Measurements from ENCODE around the gene FAM107B.

Gene FAM107B

DNA sequence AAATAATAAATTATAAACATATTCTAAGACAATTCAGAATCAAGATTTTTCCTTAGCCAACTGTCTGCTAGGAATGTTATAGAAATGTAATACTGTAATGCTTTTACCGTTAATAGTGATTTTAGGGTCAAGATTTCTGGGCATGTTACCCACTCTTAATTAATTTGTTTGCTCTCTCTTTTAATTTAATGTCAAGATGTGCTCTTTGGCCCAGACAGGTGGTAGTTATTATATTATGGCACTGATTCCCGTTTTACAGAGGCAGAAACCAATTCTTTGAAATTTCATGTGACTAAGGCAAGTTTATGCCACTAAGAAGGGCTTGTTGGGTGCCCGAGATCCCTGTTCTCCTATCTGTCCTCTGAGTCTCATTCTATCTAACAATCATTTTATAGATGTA, 959 bp upstream of the FAM107B start:
- DNase-seq: no peak

DNA sequence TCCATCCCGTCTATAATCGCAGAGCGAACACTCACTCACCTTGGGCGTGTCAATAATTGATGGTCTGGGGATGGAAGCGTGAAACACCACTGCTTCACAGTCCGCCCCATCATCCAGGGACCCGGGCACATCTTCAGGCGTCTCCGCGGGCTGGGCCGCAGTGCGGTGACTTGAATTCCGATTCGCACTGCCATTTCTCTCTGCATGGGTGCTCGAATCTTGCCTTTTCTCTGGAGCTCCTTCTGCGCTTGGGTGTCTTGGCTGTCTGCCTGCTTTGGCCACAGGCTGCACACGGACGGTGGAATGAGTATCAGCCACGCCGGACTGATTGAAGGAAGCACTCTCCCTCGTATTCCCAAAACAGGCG, 500 bp downstream of the FAM107B start:
- no peak for DNase-seq

DNA sequence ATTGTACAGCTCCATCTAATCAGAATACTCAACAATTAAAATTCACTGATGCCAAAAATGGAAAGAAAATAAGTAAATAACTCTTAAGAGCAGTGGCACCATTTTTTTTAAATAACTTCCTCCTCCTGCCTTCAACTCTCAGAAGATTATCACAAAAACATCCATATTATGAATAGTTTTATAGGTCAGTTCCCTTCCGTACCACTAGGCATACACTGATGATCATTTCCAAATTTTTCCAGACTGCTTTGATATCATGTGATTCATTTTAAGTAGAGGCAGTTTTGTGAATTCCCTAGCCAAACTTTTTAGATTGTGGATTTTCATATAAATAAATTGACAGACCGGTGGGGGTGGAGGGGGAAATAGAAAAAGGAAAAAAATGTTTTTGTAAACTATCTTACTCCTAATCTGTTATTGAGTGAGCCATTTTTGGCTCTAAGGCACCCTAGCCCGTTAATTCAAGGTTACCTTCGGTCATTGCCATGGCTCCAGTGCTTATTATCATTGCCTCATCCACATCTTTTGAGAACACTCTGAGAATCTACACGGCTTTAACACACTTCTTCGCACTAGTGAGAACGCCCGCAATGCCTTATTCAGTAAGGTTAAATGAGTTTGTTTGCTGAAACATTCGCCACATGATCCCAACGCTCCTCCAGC, 1.0 kb downstream of the FAM107B start:
- DNase-seq: no peak

DNA sequence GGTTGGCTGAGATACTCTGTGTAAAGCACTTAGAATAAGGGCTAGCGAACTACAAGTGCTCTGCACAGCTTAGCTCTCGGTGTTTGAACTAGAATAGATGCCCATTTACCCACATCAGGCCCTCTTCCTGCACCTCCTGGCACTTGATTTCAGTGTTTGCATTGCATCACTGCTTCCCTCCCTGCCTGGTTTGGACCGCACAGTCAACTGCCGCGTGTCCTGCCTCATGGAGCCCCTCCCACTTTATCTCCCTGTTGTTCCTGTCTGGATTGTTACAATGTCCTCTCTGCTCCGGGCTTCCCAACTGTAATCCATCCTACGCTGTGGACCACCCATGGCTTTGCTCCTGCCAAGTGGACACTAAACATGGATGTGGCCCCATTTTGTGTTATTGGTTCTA, 2.3 kb downstream of the FAM107B start:
- DNase-seq: no peak

DNA sequence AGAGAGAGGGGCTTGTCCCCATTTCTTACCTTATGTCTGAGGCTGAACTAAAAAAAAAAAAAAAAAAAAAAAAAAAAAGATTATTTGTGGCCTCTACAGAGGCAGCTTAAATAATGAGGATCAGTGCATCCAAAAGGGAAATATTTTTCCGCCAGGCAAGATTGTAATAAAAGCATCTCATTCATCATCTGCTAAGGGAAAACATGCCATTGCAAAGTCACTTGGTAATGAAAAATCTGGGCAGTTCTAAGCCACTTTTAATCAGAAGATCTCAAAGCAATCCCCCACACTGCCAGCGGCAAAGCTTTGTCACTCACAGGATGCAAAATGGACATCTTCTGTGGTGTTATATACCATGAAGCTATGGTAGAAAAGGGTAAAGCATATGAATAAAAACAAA, 3.8 kb downstream of the FAM107B start:
- DNase-seq: no peak

DNA sequence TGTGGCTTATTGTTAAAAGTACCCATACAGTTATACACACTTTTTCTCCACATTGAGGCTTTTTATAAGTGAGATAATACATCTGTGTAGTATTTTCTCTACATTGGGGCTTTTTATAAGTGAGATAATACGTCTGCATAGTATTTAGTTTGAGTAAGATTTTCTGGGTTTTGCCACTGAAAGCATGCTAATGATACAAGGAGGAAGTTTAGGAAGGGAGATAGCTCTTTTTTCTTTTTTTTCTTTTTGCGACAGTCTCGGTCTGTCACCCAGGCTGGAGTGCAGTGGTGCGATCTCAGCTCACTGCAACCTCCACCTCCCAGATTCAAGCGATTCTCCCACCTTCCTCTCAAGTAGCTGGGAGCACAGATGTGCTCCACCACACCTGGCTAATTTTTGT, 13.3 kb downstream of the FAM107B start:
- no peak for DNase-seq

DNA sequence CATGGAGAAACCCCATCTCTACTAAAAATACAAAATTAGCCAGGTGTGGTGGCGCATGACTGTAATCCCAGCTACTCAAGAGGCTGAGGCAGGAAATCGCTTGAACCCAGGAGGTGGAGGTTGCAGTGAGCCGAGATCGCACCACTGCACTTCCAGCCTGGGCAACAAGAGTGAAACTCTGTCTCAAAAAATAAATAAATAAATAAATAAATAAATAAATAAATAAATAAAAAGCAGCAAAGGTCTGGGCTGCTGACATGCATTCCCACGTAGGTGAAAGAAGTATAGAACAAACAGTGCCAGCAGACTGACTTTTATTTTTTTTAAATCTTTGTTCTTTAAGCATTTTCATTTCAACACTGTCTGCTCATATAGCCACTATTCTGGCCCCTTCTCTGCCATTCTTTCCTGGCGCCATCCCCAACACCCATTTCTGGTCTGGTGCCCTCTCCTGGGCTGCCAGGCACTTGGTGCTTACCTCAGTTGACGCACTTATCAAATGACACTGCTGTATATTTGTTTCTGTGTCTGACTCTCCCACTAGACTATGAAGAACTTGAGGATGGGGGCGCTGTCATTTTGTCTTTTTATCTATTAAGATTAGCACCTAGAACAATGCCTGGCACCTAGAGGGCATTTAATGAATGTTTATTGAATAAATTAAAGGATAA, 15.6 kb downstream of the FAM107B start:
- DNase-seq: no peak

DNA sequence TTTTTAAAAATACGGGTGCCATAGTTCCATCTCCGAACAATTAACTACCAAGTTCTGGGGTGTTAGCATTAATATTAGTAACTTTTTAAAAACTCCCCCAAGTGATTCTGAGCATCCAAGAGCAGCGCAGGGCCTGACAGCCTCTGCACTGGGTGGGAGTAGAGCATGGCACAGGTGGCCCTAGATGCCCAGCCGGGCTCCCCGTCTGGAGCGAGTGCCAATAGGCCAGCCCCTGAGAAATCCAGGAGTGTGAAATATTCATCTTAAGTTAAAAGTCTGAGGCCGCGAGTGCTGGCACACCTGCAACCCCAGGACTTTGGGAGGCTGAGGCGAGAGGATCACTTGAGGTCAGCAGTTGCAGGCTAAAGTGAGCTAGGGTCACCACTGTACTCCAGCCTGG, 16.2 kb downstream of the FAM107B start:
- no peak for DNase-seq

DNA sequence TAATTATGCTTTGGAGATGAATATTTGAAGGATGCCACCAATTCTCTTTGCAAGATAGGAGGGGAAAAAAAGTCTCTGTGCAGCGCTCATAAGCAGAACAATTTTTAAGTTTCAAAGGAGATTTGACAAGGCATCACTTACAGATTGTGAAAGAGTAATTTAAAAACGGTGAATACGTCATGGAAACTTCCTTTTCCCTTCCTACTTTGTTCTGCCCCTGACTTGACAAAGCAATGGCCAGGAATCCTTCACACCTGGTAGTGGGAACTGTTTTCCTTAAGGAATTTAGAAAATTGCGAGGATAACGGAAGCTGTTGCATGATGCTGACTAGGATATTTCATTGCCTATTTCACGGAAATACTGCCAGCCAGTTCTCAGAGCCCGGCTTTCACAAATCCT, 16.7 kb downstream of the FAM107B start:
- DNase-seq: no peak

DNA sequence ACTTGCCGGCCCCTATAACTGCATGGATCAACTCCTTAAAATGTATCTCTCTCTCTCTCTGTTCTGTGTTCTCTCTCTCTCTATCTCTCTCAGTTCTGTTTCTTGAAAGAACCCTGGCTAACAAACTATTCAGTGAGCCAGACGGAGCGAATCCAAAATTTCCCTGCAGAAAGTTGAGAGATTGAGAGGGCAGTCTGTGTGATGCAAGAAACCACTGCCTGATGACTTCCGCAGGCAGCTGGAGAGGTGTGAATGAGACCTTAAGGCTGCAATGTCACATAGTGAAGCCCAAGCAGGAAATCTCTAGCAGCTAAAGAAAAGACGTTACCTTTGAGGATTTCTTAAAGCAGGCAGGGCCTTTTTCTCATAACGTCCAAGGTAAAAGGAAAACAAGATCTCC, 17.3 kb downstream of the FAM107B start:
- no peak for DNase-seq

DNA sequence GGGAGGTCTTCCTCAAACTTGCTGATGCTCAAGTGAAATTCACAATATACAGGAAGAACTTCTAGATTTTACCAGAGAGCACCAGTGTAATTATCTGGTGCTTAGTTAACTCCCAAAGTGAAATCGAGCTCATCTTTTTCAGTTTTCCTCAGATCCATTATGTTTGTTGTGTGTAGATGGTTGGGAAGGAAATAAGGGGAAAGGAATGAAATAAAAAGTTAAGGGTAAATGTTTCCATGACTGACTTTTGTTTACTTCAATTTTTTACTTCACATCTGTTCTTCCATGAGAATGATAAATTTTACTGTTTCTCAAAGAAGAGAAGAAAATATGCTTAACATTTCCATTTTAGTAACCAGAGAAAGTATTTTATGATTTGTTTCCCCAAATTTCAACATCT, 21.3 kb downstream of the FAM107B start:
- no peak for DNase-seq

DNA sequence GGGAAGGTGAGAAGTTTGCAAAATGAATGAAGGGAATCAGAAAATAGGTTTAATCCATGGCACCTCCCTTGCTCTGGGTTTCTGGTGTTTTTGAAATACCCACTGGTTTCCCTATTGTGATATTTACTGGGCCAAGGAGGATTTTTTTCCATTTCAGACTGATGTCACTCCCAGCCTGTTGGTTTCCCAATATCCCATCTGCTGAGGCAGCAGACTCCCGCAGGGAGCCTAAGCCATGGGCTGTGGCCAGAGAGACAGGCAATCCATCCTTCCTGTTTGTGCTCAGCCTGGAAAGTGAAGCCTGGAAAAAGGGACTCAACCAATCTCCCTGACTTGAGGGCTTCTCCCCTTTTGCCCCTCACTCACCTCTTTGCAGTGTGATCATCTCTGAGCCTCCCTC, 22.8 kb downstream of the FAM107B start:
- no peak for DNase-seq

DNA sequence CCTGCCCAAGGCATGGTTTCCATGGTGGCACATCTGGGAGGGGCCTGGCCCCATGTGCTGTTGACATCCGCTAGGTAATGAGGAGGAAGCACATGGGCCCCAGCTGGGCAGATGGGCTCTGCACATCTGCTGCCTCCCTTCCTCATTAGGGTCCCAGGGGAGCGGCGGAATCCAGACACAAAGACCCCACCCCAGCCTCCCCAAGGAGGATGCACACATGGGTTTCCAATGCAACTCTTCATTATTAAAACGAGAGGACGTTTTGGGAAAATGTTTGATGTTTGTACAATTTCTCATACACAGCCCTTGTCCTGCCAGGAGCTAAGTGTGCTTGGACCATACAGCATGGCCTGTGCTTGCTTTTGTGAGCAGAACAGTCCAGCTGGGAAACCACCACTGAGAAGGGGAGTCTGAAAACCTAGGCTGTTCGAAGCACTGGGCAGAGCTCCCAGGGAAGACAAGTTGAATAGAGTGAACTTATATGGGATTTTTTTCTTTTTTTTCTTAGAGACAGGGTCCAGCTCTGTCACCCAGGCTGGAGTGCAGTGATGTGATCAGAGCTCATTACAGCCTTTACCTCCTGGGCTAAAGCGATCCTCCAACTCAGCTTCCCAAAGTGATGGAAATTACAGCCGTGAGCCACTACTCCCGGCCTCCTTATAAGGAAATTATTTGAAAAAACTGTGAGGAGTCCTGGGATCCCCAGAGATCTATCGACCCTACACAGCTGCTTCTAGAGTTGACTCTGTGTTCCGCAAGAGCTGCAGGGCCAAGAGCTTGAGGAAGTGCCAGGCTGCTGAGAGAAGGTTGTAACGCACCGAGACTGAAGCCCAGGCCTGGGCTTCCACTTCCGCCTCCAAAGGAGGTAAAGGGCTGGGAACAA, 23.4 kb downstream of the FAM107B start:
- no peak for DNase-seq

DNA sequence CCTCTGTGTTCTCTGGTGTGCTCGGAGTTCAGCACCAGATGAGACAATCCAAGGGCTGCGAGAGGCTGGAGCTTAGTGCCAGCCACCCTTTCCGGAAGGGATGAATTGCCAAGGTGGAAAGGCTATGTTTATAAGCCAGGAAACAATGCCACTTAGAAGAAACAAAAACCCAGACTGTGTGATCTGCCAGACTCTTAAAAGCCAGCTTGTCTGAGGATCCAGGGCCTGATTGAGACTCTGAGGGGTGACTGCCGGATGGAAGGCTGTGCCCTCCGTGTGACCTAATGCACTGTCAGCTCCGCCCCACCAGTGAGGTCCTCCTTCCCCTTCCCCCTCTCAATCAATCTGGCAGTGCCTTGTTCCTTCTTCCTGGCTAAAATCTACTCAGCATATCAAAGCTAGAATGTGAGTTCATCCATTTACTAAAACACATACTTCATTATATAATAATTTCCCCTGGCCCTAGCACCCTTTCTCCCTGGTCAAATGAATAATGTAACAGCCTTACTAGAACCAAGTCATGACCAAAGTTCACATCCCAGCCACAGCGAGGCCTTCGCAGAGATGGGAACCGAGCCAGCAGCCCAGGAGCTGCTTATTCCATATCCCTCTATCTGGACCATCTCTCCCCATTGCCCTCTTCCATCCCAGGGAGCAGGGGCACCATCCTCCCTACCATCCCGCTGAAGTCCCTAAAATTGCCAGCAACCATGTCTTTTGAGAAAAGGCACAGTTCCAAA, 25.5 kb downstream of the FAM107B start:
- DNase-seq: no peak

DNA sequence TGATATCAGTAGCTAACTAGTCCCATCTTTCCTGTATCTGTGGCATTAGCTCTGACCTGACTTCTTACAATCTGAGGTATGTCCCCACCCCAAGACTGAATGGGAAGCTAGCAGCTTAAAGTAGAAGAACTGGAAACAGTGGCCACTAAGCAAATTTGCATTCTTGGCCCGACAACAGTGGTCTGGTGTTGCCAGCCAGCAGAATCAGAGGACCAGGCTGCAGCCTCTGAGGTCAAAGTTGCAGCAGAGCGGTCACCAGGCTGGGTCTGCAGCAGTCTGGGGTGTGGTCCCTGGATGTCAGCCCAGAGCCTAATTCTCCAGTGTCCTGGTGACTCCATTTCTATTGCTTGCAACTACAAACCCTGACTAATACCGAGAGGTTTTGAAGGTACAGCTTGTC, 26.3 kb downstream of the FAM107B start:
- DNase-seq: no peak

DNA sequence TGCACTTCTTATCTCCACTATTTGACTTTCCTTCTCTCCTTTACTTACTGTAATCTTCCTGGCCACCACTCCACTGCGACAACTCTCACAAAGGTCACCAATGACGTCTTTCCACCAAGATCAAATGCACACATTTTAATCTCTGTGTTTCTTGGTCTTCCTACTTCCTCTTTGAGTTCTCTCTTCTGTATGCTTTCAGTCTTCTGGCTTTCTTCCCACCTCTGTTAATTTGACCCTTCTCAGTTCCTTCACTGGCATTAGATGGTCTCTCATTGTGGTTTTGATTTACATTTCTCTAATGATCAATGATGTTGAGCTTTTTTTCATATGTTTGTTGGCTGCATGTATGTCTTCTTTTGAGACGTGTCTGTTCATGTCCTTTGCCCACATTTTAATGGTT, 31.9 kb downstream of the FAM107B start:
- no peak for DNase-seq

DNA sequence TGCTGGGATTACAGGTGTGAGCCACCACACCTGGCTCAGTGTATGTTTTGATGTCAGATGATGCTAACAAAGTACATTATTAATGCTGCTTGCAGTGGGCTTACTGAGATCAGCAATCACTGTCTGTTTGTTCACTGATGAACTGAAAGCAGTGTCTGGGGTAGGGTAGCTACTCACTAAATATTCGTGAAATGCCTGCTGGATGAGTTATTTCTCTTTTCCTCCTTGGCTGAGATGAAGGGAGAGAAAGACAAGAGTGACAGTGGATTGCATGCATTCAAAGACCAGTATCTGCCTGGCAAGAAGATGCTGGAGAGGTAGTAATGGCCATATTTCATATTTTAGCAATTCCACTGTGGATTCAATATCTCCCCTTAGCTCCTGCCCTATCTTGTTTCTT, 32.3 kb downstream of the FAM107B start:
- no peak for DNase-seq

DNA sequence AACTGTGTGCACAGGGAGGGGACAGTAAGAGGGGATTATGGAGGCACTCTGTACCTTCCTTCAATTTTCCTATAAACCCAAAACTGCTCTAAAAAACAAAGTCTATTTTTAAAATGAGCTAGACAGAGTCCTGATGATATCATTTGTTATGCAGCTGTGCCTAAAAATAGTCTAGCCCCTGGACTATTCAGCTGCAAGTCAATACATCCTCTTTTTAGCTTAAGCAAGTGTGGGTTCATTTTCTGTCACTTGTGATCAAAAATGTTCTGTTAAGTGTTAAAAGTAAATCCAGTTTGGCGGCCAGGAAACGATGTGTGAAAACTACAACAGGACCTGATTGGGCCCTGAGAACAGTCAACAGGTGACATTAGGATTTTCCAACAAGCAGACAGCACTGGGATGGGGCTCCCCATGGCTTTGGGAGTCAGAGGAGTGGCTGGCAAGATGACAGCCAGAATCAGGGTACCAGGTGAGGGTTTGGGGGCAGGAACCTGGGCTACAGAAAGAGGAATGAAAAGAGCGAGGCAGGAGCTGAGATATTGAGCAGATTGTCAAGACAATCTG, 33.9 kb downstream of the FAM107B start:
- no peak for DNase-seq

DNA sequence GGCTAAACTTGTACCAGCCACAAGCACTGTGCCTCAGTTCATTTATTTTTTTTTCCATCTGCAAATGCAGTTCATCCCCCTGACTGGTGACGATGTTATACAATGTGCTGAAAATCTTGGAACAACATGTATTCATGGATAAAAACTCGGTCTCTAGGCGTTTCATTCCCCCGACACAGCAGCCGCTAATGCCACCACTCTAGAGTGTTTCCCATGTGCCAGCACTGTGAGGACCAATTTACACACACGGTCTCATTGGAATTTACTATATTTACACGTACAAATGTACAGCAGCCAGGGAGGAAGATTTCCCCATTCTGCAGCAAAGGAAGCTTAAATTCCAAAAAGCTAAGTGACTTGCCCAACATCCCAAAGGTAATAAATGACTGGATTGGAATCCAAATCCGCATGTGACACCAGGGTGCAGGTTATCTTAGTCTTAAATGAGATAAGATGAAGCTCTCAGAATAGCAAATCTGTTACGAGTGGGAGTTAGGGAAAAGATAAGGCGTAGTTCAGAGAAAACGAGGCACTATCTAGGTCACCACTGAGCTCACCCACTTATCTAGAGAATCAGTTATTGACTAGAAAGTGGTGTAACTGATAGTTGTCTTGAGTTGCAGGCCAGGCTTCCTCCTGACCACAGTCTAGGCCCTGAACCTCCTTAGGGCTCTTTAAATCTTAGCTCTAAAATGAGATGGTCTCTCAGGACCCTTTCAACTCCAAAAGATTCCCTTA, 36.7 kb downstream of the FAM107B start:
- DNase-seq: no peak

DNA sequence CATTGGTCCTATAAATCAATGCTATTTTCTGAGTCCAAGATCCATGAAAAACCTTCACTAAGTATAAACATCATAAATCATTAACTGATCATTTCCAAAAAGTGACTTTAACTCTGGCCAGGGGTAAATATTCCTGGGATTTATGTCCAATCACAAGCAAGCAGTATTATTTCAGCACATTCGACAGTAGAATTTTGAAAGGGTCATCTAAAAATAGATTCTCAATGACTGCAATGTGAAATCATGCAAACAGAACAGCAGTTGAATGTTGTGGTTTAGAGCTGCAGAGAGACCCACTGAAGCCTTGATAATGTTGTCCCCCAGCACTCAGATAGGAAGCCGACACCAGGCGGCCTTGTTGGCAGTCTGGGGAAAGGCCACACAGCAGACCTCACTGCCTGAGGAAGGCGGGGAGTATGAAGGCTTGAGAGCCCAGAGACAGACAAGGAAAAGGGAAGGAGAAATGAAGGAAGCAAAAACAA, 38.1 kb downstream of the FAM107B start:
- DNase-seq: no peak

DNA sequence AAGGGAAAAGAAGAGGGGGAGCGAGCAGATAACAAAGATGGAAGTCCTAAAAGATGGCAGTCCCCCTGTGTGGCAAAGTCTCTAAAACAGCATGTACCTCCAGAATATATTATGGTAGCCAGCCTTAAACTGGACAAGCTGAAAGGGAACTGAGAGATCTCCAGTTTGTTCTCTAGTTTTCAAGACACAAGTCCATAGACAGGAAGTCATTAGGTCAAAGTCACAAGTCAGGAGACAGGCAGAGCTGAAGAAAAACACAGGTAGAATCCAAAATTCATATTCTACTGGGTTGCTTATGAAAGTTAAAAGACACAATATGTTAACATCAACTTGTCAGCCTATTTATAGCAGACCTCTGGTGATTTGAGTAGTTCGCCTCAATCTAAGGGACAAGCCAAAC, 38.7 kb downstream of the FAM107B start:
- no peak for DNase-seq

DNA sequence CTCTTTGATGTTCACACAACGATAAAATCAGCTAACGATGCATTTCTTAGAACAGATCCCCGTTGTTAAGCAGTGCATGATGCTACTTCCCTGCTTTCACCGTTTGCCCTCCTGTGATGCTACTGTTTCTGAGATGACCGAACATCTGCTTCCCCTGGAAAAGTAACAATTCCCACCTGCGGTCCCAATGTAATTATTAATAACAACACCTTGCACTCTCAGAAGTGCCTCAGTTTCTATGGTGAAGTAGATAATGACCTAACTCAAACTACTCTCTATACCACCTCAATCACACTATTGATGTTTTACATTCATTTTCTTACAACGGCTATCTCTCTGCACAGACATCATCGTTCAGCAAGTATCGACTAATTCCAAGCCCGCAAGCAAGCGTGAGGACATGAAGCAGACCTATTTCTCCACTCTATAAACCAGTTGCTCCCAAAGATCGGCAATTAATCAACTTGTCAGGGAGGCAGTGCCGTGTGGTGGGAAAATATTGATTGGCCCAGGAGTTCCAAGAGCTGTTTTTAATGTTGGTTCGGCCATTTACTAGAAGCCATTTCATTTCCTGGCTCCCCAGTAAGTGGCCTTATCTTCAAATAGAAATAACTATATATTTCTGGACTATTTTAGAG, 42.7 kb downstream of the FAM107B start:
- DNase-seq: no peak
